NCI-H446 treated with DMSO at 0.1 percent for 48 hours (cell line): Measurements from ENCODE around the gene LSR.

Experiments
- DNase-seq: peaks from one replicate; lab custom pipeline; 2025; lab: John Stamatoyannopoulos, UW

Gene LSR

GRCh38 chr19:35287713-35288112, 38.9 kb downstream of the LSR start:
- DNase-seq, result no peak

DNA sequence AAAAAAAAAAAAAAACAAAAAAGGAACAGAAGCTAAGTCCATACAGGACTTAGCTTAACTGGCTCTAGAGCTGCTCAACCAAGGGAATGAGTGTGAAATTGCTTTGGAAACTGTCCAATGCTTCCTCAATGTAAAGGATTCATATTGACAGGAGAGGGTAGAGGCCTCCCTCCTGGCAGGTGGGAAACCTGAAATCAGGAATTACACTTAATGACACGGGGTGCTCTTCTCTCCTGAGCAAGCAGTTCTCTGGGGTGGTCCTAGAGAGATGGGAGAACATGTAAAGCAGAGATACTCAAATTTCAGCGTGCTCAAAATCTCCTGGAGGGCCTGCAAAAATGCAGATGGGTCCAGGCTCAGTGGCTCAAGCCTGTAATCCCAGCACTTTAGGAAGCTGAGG, 39.5 kb downstream of the LSR start:
- DNase-seq, result no peak

- DNase-seq, result no peak
Measured at GRCh38 chr19:35288906-35289305, 40.1 kb downstream of the LSR start.

- DNase-seq, result no peak
Measured at GRCh38 chr19:35290381-35291127, 41.8 kb downstream of the LSR start.

- DNase-seq, result no peak
Measured at GRCh38 chr19:35291259-35291658, 42.5 kb downstream of the LSR start.

GRCh38 chr19:35291916-35292315, 43.1 kb downstream of the LSR start, which contains the start of gene MAG:
TSS of gene MAG (plus strand) at chr19:35292161. CDS start at chr19:35295409, 3,248 bp downstream.
- DNase-seq, result no peak

DNA sequence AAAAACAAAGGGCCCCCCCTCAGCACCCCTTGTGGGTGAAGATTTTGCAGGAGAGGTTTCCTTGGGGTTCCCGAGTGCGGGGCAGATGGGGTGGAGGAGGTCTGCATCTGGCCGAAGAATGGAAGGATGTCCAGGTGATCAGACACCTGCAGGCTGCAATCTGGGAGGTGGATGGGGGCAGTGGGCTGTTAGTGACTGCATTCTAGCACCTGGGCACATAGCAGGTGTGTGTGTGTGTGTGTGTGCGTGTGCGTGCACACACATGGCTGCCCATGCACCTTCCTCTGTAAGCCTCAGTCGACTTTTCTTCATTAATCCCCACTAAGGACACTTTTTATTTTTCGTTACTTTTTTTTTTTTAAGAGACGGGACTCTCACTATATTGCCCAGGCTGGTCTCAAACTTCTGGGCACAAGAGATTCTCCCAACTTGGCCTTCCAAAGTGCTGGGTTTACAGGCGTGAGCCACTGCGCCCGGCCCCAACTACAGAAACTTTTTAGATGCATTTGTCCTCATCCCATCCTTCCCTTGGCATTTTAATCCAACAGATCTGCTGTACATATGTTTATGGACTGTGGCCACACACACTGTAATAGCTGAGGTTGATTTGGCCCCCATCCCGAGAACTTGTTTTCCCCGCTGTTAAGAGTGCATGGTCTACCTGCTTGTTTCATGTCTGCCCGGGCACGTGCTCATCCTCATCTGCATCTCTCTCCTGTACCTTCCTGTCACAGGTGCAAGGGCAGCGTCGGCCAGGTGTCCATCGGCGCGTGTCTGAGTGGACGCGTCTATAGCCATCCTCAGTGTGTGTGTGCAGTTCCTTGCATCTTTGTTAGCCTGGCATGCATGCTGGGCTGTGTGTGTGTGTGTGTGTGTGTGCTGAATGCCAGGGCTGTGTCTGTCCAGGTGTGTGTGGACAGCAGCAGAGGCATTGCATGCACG, 43.9 kb downstream of the LSR start:
- DNase-seq, result no peak

DNA sequence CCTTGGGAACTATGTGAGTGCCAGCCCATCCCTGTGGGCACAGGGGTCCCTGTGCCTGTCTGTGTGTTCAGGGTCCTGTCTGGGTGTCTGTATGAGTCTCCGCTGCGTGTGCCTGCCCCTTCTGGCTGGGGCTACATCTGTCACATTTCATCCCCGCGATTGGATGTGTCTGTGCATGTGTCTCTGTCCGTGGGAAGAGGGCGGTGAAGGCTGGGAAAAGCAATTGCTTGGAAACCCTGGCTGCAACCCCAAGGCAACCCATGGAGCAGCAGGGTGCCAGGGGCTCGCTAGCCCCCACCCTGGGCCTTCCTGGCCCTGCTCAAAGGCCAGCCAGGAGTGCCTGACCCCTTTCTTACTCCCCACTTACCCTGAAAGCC, 44.5 kb downstream of the LSR start:
- no peak for DNase-seq

- DNase-seq, result no peak
Measured at GRCh38 chr19:35293808-35294207, 45.0 kb downstream of the LSR start.

DNA sequence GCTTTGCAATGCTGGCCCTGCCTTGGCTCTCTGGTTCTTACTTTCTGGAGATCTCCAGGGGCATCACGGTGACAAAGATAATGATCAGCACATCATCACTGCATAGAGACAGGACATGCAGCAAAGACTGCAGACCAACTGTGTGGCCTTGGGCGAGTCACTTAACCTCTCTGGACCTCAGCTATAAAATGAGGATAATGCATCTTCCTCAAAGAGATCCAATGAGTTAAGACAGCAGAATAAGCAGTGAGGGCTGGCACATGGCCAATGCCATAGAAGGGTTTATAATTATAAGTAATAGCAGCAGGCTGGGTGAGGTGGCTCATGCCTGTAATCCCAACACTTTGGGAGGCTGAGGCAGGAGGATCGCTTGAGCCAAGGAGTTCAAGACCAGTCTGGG, 45.5 kb downstream of the LSR start:
- no peak for DNase-seq

DNA sequence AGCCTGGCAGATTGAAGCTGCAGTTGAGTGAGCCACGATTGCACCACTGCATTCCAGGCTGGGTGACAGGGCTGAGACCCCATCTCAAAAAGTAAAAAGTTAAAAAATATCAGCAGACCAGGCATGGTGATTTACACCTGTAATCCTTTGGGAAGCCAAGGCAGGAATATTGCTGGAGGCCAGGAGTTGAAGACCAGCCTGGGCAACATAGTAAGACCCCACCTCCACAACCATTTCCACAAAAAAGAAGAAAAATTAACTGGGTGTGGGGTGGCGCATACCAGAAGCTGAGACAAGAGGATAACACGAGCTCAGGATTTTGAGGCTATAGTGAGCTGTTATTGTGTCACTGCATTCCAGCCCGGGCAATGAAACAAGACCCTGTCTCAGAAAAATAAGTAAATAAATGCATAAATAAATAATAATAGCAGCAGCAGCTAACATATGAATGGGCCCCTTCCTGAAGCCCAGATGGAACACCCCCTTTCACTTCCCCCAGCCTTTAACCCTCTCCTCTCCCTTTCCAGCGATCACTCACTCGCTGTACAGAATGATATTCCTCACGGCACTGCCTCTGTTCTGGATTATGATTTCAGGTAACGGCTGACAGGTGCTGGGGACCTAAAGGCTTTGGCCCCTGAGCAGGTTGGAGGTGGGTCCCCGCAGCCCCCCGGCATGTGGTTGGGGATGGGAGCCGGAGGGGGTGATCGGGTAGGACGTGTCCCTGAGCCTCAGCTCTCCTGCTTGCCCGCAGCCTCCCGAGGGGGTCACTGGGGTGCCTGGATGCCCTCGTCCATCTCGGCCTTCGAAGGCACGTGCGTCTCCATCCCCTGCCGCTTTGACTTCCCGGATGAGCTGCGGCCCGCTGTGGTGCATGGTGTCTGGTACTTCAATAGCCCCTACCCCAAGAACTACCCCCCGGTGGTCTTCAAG, 46.3 kb downstream of the LSR start:
- no peak for DNase-seq

DNA sequence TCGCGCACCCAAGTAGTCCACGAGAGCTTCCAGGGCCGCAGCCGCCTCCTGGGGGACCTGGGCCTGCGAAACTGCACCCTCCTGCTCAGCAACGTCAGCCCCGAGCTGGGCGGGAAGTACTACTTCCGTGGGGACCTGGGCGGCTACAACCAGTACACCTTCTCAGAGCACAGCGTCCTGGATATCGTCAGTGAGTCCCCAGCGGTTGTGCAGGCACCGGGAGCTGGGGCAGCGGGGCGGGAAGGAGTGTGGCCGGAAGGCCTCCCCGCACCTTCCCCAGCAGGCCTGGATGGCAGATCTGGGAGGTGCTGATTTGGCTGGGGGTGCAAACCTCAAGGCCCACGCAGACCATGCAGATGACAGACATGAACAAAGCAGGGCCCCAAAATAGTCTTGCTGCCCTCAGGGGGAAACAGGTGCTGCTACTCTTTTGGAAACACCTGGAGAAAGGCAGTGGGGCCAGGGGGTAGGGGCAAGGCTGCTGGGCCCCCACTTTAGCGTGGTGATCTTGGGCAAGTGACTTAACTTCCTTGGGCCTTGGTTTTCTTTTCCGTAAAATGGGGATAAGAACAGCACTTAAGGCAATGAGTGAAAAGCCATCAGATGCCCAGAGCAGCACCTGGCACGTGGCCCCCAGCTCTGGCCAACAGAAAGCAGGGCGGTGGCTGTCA, 47.1 kb downstream of the LSR start:
- no peak for DNase-seq

DNA sequence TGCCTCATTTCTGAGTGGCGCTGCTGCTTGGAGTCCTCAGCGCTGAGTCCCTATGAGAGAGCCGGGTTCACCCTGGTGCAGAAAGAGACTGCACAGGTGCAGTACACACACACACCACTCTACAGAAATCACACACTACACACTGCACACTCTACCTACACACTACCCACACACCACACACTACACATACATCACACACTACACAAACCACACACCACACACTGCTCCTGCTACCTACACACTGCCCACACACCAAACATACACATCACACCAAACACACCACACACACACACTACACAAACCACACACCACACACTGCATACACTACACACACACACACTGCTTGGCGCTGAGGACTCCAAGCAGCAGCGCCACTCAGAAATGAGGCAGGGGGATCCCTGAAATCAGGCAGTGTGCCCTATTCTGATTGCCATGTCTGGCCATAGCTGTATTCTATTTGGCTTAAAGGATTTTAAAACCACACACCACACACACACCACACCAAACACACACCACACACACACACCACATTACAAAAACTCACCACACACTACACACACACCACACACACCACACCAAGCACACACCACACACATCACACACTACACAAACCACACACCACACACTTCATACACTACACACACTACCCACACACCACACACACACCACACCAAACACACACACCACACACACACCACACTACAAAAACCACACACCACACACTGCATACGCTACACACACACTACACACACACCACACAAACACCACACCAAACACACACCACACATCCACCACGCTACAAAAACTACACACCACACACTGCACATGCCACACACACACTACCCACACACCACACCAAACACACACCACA, 48.1 kb downstream of the LSR start:
- DNase-seq, result no peak

DNA sequence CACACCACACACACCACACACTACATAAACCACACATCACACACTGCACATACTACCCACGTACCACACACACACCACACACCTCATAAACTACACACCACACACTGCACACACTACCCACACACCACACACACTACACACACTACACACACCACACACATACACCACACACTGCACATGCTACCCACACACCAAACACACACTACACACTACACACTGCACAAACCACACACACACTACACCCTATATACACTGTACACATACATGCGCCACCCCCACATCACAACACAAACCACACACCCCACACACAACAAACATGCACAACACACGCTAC, 48.7 kb downstream of the LSR start:
- DNase-seq, result no peak

GRCh38 chr19:35297922-35298321, 49.1 kb downstream of the LSR start:
- DNase-seq, result no peak

GRCh38 chr19:35298561-35298972, 49.8 kb downstream of the LSR start:
- no peak for DNase-seq

GRCh38 chr19:35299523-35300338, 50.9 kb downstream of the LSR start:
- no peak for DNase-seq

- no peak for DNase-seq
Measured at GRCh38 chr19:35300339-35300649, 51.5 kb downstream of the LSR start.

DNA sequence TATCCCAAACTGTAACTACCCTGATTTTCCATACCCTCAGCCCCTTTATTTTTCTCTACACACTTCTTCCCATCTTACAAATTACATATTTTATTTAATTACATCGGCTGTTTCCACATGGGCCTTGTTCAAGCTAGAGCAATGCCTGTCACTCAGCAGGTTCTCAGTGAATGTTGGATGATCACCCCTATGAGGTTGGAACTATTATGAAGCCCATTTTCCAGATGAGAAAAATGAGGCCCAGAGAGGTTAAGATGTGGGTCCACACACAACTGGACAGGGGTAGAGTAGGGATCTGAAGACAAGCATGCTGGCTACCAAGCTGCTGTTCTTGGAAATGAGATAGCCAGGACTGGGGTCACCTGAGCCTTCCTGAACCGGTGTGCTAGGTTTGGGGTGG, 53.2 kb downstream of the LSR start:
- no peak for DNase-seq

GRCh38 chr19:35302446-35302845, 53.6 kb downstream of the LSR start:
- no peak for DNase-seq
